ENCODE data around the gene CACNA2D4. TPM values are rescaled to one million over a fixed set of nuclear protein-coding genes. Genes with fewer than 3 reads are reported as not detected.

CACNA2D4 gene
- total RNA-seq, 1 donor from 2014 or later: 8.6 TPM

GRCh38 chr12:1800401-1801302, 117.8 kb downstream of the CACNA2D4 start:
- DNase-seq (ENCODE audit: low spot score): no peak

DNA sequence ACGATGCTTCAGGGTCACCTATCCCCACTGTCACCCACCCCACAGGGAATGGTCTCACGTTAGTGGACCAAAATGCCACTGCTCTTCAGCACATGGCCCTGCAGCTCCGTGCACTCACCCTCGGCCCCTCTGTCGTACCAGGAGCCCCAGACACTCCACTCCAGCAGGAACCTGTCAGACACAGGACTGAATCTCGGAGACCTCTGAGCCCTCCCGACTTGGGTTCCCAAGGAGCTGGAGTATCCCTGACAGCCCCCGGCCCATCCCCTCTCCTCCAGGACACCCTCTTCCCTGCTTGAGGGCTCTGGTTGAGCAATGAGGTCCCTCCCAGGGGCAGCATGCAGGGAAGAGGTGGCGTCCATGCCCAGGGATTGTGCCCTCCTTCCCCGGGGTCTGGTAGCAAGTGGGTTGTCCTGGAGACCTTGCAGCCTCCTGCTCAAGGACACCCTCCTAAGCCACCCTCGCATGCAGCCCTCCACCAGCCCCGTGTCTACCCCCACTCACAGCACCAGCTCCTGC, 118.5 kb downstream of the CACNA2D4 start:
- no peak for DNase-seq (ENCODE audit: low spot score)

GRCh38 chr12:1799051-1799881, 119.2 kb downstream of the CACNA2D4 start:
- DNase-seq (ENCODE audit: low spot score): no peak

GRCh38 chr12:1798641-1799020, 119.8 kb downstream of the CACNA2D4 start:
- DNase-seq (ENCODE audit: low spot score): no peak

GRCh38 chr12:1797991-1798640, 120.3 kb downstream of the CACNA2D4 start:
- peak; percentile 9 for DNase-seq (ENCODE audit: low spot score)

DNA sequence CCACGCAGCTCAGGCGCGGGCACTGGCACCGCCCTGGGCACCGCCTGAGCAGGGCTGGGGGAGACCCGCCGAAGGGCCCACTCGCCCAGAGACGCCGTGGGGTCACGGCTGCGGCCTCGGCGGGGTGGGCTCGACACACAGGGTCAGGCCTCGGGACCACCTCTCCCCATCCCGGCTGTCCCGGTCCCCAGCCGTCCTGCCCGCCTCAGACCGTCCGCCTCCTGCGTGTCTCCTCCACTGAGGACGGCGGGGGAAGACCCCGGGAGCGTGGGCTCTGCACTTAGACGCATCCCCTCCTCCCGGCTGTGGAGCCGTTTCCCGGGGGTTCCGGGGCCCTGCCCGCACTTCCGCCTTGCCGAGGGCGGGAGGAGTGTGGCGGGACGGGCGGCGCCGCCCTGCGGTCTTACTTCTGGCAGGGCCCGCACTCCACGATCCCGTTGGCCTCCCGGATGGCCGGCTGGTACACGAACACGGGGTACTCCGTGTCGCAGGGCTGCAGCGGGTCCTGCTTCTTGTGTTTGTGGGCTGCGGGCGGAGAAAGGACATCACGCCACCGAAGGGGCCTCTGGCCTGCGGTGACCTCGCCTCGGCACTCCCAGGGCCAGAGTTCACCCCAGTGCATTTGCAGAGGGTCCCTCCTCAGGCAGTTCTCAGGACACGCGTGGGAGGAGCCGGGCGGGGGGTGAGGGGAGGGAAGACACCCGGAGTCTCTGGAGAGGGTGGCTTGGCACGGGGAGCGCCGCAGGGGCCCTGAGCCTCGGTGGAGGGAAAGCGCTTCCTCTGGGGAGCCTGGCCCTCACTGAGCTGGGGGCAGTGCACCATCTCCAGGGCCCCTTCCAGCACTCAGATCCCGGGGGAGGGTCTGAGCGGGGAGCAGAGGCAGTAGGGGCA, 121.2 kb downstream of the CACNA2D4 start:
- peak; percentile 9 for DNase-seq (ENCODE audit: low spot score)

DNA sequence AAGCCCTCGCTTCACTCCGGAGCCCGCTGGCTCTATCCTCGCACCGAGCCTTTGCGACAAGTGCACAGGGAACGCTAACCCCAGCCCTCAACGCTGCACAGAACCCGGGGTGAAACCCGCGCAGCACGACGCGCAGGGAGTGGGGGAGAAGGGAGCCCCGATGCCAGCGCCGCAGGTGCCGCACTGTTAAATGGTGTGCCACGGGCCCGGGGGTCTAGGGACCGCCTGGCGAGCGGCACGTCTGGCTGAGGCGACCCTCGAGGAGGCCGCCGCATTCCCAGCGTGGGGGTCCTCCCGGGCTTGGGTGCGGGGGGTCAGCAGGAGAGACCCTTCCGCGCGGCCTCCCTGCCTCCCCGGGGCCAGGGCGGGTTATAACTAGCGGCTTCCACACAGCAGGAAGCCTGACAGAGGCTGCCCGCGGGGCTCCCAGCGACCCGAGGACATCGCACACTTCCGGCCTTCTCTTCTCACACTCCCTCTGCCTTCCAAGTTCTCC, 121.9 kb downstream of the CACNA2D4 start:
- DNase-seq (ENCODE audit: low spot score): no peak

GRCh38 chr12:1795785-1796514, 122.5 kb downstream of the CACNA2D4 start:
- peak; percentile 93 for DNase-seq (ENCODE audit: low spot score)

- DNase-seq (ENCODE audit: low spot score): no peak
Measured at GRCh38 chr12:1795221-1795784, 123.1 kb downstream of the CACNA2D4 start.

- no peak for DNase-seq (ENCODE audit: low spot score)
Measured at GRCh38 chr12:1794440-1795090, 123.9 kb downstream of the CACNA2D4 start.

DNA sequence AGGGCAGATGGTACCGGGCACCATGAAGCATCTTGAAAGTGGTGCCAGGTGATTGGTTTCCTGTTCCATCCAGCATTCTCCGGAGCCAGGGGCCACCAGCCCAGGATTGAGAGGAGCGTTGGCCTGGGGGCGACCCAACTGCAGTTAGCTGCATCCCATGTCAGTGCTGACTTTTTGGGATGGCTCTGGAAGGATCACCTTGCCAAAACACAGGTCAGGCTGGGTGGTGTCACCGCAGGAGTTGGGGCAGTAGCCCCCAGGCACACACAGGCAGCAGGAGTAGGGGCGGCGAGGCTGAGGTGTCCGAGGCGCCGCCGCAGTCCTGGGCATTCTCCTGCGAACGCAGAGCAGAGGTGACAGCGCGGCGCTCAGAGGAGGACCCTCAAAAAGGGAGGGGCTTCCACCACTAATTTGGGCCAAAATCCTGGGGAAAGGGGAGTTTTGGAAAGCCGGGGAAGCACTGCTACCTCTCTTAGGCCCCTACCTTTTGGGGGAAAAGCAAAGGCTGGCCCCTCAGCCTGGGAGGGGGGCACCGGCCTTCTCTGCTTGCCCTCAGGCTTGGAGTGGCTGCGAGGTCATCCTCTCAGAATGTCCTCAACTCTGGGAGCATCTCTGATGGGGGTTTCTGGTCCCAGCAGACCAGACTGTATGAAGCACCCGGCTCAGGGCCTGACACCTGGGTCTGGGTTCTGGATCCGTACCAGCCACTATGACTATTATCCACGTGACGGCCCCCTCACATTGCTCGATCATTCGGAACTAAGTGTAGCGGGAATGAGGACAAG, 124.8 kb downstream of the CACNA2D4 start:
- DNase-seq (ENCODE audit: low spot score): no peak

GRCh38 chr12:1792406-1792805, 126.0 kb downstream of the CACNA2D4 start:
- no peak for DNase-seq (ENCODE audit: low spot score)

- DNase-seq (ENCODE audit: low spot score): peak; percentile 72
Measured at GRCh38 chr12:1791104-1791841, 127.2 kb downstream of the CACNA2D4 start.

DNA sequence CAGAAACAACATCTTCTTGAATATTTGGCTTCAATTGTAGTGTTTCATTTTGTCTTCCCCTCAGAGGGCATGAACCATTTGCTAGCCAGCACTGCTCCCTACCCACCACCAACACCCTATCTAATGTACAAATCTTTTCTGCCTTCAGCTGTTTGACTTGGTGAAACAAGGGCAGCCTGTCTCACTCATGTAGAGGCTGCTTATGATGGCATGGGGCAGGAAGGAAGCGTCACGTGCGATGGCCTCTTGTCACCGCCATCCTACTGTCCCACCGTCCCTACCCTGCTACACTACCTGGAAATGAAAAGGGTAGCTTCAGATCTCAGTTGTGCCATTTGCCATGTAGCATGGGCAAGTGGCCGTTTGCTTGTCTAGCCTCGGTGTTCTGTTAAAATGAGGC, 128.0 kb downstream of the CACNA2D4 start:
- DNase-seq (ENCODE audit: low spot score): no peak

DNA sequence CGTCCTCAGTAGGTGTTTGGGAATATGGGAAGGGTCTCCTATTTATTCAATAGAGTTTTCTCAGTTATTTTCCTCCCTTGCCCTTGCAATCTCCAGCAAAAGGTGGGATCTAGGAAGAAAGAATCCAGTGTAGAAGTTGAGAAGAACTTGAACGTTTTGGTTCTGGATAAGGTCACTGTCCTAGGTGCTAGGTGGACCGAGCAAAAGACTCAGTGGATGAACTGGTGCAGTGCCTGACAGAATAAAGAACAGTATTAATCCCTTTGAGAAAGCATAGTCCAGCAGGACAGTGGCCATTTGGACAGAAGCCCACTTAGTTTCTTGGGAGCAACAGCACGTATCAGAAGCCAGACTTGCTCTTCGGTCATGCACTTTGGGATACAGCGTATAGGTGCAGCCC, 130.7 kb downstream of the CACNA2D4 start:
- DNase-seq (ENCODE audit: low spot score): no peak

DNA sequence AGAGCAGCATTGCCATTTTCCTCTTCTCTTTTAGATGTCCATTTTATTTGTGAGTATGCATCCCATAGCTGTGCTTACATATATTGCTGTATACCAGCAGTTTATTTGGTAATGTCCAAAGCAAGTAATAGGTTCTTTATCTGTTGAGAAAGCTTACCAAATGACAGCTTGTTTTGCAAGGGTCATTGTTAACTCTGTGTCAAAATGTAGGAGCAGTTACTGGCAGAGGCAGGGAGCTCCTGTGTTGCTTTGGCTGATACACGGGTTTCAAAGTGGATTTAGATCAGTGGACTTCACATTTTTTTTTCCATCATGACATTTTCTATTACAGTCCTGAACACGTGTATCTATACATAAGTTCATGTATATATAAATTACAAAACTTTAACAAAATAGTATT, 136.2 kb downstream of the CACNA2D4 start:
- DNase-seq (ENCODE audit: low spot score): no peak

DNA sequence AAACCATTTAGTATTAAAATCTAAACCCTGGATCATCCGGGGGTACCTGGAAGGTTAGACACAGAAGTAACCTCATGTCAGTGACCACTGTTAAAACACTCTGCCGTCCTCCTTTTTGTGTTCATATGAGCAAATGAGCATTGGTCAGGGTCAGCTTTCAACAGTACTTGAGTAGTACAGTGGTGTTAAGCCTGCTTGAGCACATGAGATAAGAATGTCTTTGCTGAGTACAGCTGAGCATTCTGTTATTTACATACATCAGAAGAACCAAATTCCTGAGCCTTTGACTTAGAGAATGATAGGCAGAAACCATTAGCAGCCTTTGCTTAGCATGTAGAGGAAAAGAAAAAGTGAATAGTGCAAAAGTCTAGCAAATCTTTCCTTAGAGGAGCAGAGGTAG, 136.7 kb downstream of the CACNA2D4 start:
- DNase-seq (ENCODE audit: low spot score): no peak

DNA sequence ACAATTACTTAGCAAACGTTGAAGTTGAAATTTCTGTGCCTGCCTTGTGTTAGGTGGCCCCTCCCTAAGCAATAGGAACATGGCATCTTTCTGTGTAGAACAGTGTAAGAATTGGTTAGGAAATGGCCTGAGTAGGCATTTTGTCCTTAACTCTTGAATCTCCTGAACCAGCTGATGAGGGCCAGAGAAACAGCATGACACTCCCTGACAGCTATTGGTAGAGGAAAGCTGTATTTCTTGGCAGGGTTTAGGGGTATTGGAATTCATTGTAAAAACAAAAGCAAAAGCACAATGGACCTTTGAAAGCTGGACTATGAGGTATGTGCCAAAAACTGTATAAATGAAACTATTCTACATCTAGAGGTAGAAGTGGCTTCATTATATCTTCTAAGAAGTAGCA, 138.7 kb downstream of the CACNA2D4 start:
- no peak for DNase-seq (ENCODE audit: low spot score)
